Natural killer cell (primary cell): ENCODE results near the gene FARP1. TPM values are rescaled to one million over a fixed set of nuclear protein-coding genes. Genes with fewer than 3 reads are reported as not detected.

Source experiments
- ATAC-seq, 3 donors: fragments of 150-1000 bp in 2 of 3; fragments of 200-7000 bp in 1 of 3; cut with Tn5 transposase; 1 replicate in 1 of 3; 2 replicates in 2 of 3; pipeline ENCODE4 v1.10.0; 2021; ENCODE audit warnings: mild to moderate bottlenecking in 2 of 3, moderate library complexity in 2 of 3
- DNase-seq, 2 donors: peaks; one replicate each; pipeline versions ENCODE4 v3.0.0 to v3.0.0-alpha.2; 2013 to 2021; ENCODE audit warnings: mixed read lengths in 1 of 2
- H3K27ac ChIP-seq: one replicate; pipeline ENCODE4 v1.5.1; 2013; ENCODE audit warnings: mild to moderate bottlenecking, low read length
- H3K27me3 ChIP-seq: one replicate; pipeline ENCODE4 v1.6.1; 2013; ENCODE audit warnings: low read length; ENCODE audit not compliant: control insufficient read depth, insufficient read depth
- H3K36me3 ChIP-seq: one replicate; pipeline ENCODE4 v1.6.1; 2013; ENCODE audit warnings: low read length; ENCODE audit not compliant: control insufficient read depth, insufficient read depth
- H3K4me1 ChIP-seq: one replicate; pipeline ENCODE4 v1.6.1; 2013; ENCODE audit warnings: low read length; ENCODE audit not compliant: control insufficient read depth, insufficient read depth
- H3K4me3 ChIP-seq: one replicate; pipeline ENCODE4 v1.5.1; 2013; ENCODE audit warnings: low read length
- H3K9me3 ChIP-seq: one replicate; pipeline ENCODE4 v1.6.1; 2013; ENCODE audit warnings: low read length; ENCODE audit not compliant: control insufficient read depth, insufficient read depth
- H3K27ac Mint-ChIP-seq, 2 donors: one replicate each; pipeline ENCODE4 v1.8.0; 2022; ENCODE audit warnings: mild to moderate bottlenecking in 2 of 2, mixed read lengths in 2 of 2, moderate library complexity in 1 of 2
- H3K27me3 Mint-ChIP-seq, 2 donors: one replicate each; pipeline ENCODE4 v1.8.0; 2022; ENCODE audit warnings: low read depth in 2 of 2, mixed read lengths in 2 of 2
- H3K36me3 Mint-ChIP-seq: one replicate; pipeline ENCODE4 v1.8.0; 2022; ENCODE audit warnings: mixed read lengths
- H3K4me1 Mint-ChIP-seq, 2 donors: one replicate each; pipeline ENCODE4 v1.8.0; 2022; ENCODE audit warnings: mixed read lengths in 2 of 2
- H3K4me3 Mint-ChIP-seq: one replicate; pipeline ENCODE4 v1.8.0; 2022; ENCODE audit warnings: mild to moderate bottlenecking, moderate library complexity, mixed read lengths
- H3K9me3 Mint-ChIP-seq, 2 donors: one replicate each; pipeline ENCODE4 v1.8.0; 2022; ENCODE audit warnings: mixed read lengths in 2 of 2
- WGBS: methylation state at CpG from one replicate; pipeline ENCODE4 v1.1.7; 2013; ENCODE audit warnings: missing lambda C conversion rate; ENCODE audit not compliant: insufficient coverage; 5-methylcytosine and 5-hydroxymethylcytosine counted together
- intact Hi-C: fragments of 100-400 bp; cut with micrococcal nuclease; formaldehyde crosslinking; loops from one replicate; pipeline ENCODE4 v1.14.2; 2022
- total RNA-seq, 4 donors: library from RNA; stranded (reverse); fragments of 120-200 nt in 1 of 4; gene quantifications; one replicate each; pipeline versions ENCODE4 v1.2.3 to v1.2.4, GENCODE V29; 2013 to 2022
- TF ChIP-seq, protein P1 (sequence below): fragments of 200-600 bp; IDR thresholded peaks from one replicate; pipeline ENCODE4 v1.8.0; 2022; ENCODE audit warnings: antibody characterized with exemption

FARP1 gene
- total RNA-seq, 3 donors from 2014 or later (not counting 1 experiment from before 2014, with no cell fraction given): 0.71 to 1.2 (median 1.1) TPM

DNA sequence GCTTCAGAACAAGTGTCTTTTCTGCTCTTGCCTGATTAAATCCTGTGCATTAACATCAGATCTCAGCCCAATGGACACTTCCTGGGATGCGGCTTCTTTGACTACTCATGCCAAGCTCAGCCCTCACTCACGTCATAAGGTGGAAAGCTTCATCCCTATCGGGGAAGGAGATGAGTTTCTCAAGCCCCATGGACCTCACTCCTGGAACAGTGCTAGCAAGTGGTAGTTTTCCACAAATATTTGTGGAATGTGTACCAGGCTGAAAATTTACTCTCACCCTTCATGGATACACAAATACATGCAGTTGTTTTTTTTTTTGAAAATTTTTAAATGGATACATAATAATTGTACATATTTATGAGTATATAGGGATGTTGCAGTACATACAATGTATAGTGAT lies 34.6 kb upstream of the FARP1 start:
- ATAC-seq: no peak
- no peak overlapping the region for H3K4me3 Mint-ChIP-seq
- no peaks in the 10 kb centered on the region for H3K9me3 Mint-ChIP-seq
- no peak for DNase-seq
- intact Hi-C loops: no loop called here
- no peaks in the 10 kb centered on the region for H3K36me3 ChIP-seq
- H3K4me1 Mint-ChIP-seq: no peaks in the 10 kb centered on the region
- no peak overlapping the region for H3K27ac ChIP-seq
- no peak overlapping the region for H3K27ac Mint-ChIP-seq
- peaks cover 0 to 9% of the 10 kb centered on the region in 2 donors for H3K27me3 Mint-ChIP-seq
- H3K27me3 ChIP-seq: no peaks in the 10 kb centered on the region
- H3K9me3 ChIP-seq: no peaks in the 10 kb centered on the region
- H3K4me3 ChIP-seq: no peak overlapping the region
- no peaks in the 10 kb centered on the region for H3K4me1 ChIP-seq
- TF ChIP-seq, protein P1, sequence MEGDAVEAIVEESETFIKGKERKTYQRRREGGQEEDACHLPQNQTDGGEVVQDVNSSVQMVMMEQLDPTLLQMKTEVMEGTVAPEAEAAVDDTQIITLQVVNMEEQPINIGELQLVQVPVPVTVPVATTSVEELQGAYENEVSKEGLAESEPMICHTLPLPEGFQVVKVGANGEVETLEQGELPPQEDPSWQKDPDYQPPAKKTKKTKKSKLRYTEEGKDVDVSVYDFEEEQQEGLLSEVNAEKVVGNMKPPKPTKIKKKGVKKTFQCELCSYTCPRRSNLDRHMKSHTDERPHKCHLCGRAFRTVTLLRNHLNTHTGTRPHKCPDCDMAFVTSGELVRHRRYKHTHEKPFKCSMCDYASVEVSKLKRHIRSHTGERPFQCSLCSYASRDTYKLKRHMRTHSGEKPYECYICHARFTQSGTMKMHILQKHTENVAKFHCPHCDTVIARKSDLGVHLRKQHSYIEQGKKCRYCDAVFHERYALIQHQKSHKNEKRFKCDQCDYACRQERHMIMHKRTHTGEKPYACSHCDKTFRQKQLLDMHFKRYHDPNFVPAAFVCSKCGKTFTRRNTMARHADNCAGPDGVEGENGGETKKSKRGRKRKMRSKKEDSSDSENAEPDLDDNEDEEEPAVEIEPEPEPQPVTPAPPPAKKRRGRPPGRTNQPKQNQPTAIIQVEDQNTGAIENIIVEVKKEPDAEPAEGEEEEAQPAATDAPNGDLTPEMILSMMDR: no peak
- no peaks in the 10 kb centered on the region for H3K36me3 Mint-ChIP-seq
- WGBS: 93% methylated on average over 3 of the region's 3 CpGs

DNA sequence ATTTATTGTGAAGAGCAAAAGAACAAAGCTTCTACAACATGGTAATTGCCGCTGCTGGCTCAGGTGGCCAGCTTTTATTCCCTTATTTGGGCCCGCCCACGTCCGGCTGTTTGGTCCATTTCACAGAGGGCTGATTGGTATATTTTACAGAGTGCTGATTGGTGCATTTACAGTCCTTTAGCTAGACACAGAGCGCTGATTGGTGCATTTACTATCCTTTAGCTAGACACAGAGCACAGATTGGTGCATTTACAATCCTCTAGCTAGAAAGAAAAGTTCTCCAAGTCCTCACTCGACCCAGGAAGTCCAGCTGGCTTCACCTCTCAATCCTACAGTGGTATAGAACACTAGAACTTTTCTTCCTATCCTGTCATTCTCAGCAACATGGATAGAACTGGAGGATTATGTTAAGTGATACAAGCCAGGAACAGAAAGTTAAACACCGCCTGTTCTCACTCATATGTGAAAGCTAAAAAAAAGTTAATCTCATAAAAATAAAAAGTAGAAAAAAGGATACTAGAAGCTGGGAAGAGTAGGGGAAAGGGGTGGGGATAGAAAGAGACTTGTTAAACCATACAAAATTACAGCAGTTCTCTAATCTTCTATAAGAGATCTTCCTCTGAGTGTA lies 33.6 kb upstream of the FARP1 start:
- Mint-ChIP-seq H3K36me3 (no peaks in the 10 kb centered on the region), H3K27me3 (no peaks in the 10 kb centered on the region), H3K4me3 (no peak overlapping the region), H3K9me3 (no peaks in the 10 kb centered on the region), H3K4me1 (no peaks in the 10 kb centered on the region), H3K27ac (no peak overlapping the region)
- Histone ChIP-seq H3K4me3 (no peak overlapping the region), H3K27ac (no peak overlapping the region), H3K9me3 (no peaks in the 10 kb centered on the region), H3K4me1 (no peaks in the 10 kb centered on the region), H3K36me3 (no peaks in the 10 kb centered on the region), H3K27me3 (no peaks in the 10 kb centered on the region)
- intact Hi-C loops: no loop called here
- WGBS: 78% methylated on average over 7 of the region's 7 CpGs
- TF ChIP-seq, protein P1: no peak
- ATAC-seq (no peak), DNase-seq (no peak)

DNA sequence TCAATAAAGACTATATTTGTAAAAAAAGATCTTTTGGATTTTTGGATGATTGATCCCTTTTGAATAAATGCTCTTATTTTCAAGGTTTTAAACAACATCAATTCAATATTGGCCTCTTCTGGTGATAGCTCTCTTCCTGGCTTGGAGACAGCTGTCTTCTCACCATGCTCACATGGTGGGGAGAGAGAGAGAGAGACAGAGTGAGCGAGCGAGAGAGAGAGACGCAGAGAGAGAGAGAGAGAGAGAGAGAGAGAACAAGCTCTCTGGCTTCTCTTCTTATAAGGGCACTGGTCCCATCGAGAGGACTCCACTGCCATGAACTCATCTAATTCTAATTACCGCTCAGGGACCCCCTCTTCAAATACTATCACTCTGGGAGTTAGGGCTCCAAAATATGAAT lies 32.1 kb upstream of the FARP1 start:
- no peaks in the 10 kb centered on the region for H3K27me3 ChIP-seq
- H3K36me3 ChIP-seq: no peaks in the 10 kb centered on the region
- no peaks in the 10 kb centered on the region for H3K4me1 ChIP-seq
- 90% methylated on average over 2 of the region's 5 CpGs for WGBS
- no peak overlapping the region for H3K27ac ChIP-seq
- no peaks in the 10 kb centered on the region for H3K36me3 Mint-ChIP-seq
- H3K27ac Mint-ChIP-seq: no peak overlapping the region
- no peaks in the 10 kb centered on the region for H3K9me3 ChIP-seq
- intact Hi-C loops: no loop called here
- H3K9me3 Mint-ChIP-seq: no peaks in the 10 kb centered on the region
- no peak overlapping the region for H3K4me3 ChIP-seq
- ATAC-seq (no peak), DNase-seq (no peak)
- no peaks in the 10 kb centered on the region for H3K27me3 Mint-ChIP-seq
- TF ChIP-seq, protein P1: no peak
- no peak overlapping the region for H3K4me3 Mint-ChIP-seq
- H3K4me1 Mint-ChIP-seq: no peaks in the 10 kb centered on the region
